IMR-90 (cell line): ENCODE measurements around the gene PLA2G15.

Source experiments
- CTCF ChIP-seq: conservative IDR thresholded peaks from 2 replicates; pipeline ENCODE4 v1.5.1; 2012; ENCODE audit warnings: mild to moderate bottlenecking, low read depth, low read length, improper control_type of control experiment
- RAD21 ChIP-seq: IDR thresholded peaks from 2 replicates; pipeline ENCODE4 v1.6.1; 2012; ENCODE audit warnings: low read length, improper control_type of control experiment
- RFX5 ChIP-seq: IDR thresholded peaks from 2 replicates; pipeline ENCODE4 v1.8.0; 2012; ENCODE audit warnings: low read depth, mild to moderate bottlenecking, low read length, moderate library complexity

DNA sequence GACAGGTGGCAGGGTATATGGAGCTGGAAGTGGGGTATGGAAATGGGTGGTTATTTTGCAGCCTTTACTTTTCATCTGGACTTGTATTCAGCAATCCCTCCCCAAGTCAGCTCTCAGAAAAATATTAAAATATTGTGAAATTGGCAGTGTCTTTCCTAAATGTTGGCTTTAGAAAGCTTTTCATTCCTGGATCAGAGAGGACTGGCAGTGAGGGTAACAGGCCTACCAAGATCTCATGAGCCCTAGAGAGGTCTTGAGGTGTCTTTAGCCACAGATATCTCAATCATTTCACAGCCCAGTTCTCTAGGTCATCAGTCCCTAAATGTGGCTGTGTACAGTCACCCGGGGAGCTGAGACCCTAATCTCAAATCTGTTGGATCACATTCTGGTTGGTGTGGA is 43.1 kb downstream of the PLA2G15 start:
- TF ChIP-seq RAD21 (no peak), RFX5 (no peak), CTCF (no peak)
